HEK293 (cell line): ENCODE data around the gene SLC7A9.

Experiments used
- CTCF ChIA-PET: fragments of 350-600 bp; formaldehyde crosslinking; extraction: SDS; loops from one replicate; lab custom pipeline; 2021; ENCODE audit warnings: antibody characterized with exemption; lab: Yijun Ruan, JAX
- POLR2A ChIA-PET: fragments of 300-600 bp; formaldehyde crosslinking; extraction: SDS; loops from one replicate; lab custom pipeline; 2020; ENCODE audit warnings: antibody characterized with exemption, inconsistent platforms; lab: Yijun Ruan, JAX
- H3K27ac ChIP-seq: fragments of 200-500 bp; sonication (Bioruptor generic); 2 replicates; pipeline ENCODE4 v1.5.1; 2014; ENCODE audit warnings: low read depth, low read length, control low read depth, inconsistent platforms; ENCODE audit errors: extremely low read depth
- H3K36me3 ChIP-seq, 2 experiments: fragments of 200-500 bp in 1 of 2; sonication (Bioruptor generic) in 1 of 2; 1 replicate in 1 of 2; 2 replicates in 1 of 2; pipeline ENCODE4 v1.5.1; 2014 to 2017; ENCODE audit warnings: inconsistent platforms in 2 of 2, low read length in 2 of 2; ENCODE audit not compliant: control insufficient read depth in 2 of 2, insufficient read depth in 1 of 2
- H3K4me1 ChIP-seq: fragments of 200-500 bp; sonication (Bioruptor generic); 2 replicates; pipeline ENCODE4 v1.5.1; 2014; ENCODE audit warnings: mild to moderate bottlenecking, low read length, inconsistent platforms; ENCODE audit not compliant: control insufficient read depth, insufficient read depth
- H3K4me3 ChIP-seq: 2 replicates; pipeline ENCODE4 v1.5.1; 2011; ENCODE audit warnings: low read depth, mild to moderate bottlenecking, control low read depth, low read length, moderate library complexity
- H3K9me3 ChIP-seq: fragments of 200-500 bp; sonication (Bioruptor generic); 2 replicates; pipeline ENCODE4 v1.5.1; 2014; ENCODE audit warnings: low read depth, low read length, inconsistent platforms; ENCODE audit not compliant: control insufficient read depth, insufficient read depth
- HOXA7 ChIP-seq: sonication (generic); formaldehyde crosslinking; IDR thresholded peaks from 2 replicates; pipeline ENCODE4 v1.8.1; 2022; ENCODE audit warnings: missing genetic modification reagents, borderline replicate concordance
- KLF8 ChIP-seq: fragments of 450-650 bp; formaldehyde crosslinking; IDR thresholded peaks from 2 replicates; pipeline ENCODE4 v1.5.1; 2016; ENCODE audit warnings: missing biosample characterization, missing genetic modification characterization
- SCRT2 ChIP-seq: fragments of 450-650 bp; formaldehyde crosslinking; IDR thresholded peaks from 2 replicates; pipeline ENCODE4 v1.5.1; 2016; ENCODE audit warnings: missing biosample characterization, missing genetic modification characterization
- ZBTB17 ChIP-seq: fragments of 450-650 bp; formaldehyde crosslinking; IDR thresholded peaks from 2 replicates; pipeline ENCODE4 v1.5.1; 2016; ENCODE audit warnings: missing biosample characterization, missing genetic modification characterization
- ZBTB8A ChIP-seq: fragments of 450-650 bp; formaldehyde crosslinking; IDR thresholded peaks from 2 replicates; pipeline ENCODE4 v1.5.1; 2016; ENCODE audit warnings: missing biosample characterization, missing genetic modification characterization
- ZNF2 ChIP-seq: fragments of 450-650 bp; formaldehyde crosslinking; IDR thresholded peaks from 2 replicates; pipeline ENCODE4 v1.5.1; 2016; ENCODE audit warnings: missing biosample characterization, missing genetic modification characterization
- ZNF214 ChIP-seq: fragments of 450-650 bp; formaldehyde crosslinking; IDR thresholded peaks from 2 replicates; pipeline ENCODE4 v1.5.1; 2017; ENCODE audit warnings: missing biosample characterization, mild to moderate bottlenecking, missing genetic modification characterization, borderline replicate concordance
- ZNF560 ChIP-seq: fragments of 450-650 bp; formaldehyde crosslinking; IDR thresholded peaks from 2 replicates; pipeline ENCODE4 v1.5.1; 2017; ENCODE audit warnings: missing biosample characterization, missing genetic modification characterization, borderline replicate concordance
- ZNF580 ChIP-seq: fragments of 450-650 bp; formaldehyde crosslinking; IDR thresholded peaks from 2 replicates; pipeline ENCODE4 v1.5.1; 2016; ENCODE audit warnings: missing biosample characterization, missing genetic modification characterization
- ZNF596 ChIP-seq: fragments of 450-650 bp; IDR thresholded peaks from 2 replicates; pipeline ENCODE4 v1.5.0; 2018; ENCODE audit warnings: missing biosample characterization, mild to moderate bottlenecking, missing genetic modification characterization, moderate library complexity
- ZNF610 ChIP-seq: fragments of 450-650 bp; formaldehyde crosslinking; IDR thresholded peaks from 2 replicates; pipeline ENCODE4 v1.5.1; 2016; ENCODE audit warnings: missing biosample characterization, missing genetic modification characterization, borderline replicate concordance
- ZNF776 ChIP-seq: fragments of 450-650 bp; formaldehyde crosslinking; IDR thresholded peaks from 2 replicates; pipeline ENCODE4 v1.5.0; 2017; ENCODE audit warnings: missing biosample characterization, missing genetic modification characterization, borderline replicate concordance
- TF ChIP-seq, protein P1 (sequence below): fragments of 450-650 bp; formaldehyde crosslinking; IDR thresholded peaks from 2 replicates; pipeline ENCODE4 v1.5.1; 2016; ENCODE audit warnings: missing biosample characterization, missing genetic modification characterization
- TF ChIP-seq, protein P2 (sequence below): fragments of 450-650 bp; formaldehyde crosslinking; optimal IDR thresholded peaks from 2 replicates; pipeline ENCODE3; 2016; ENCODE audit warnings: missing biosample characterization, mild to moderate bottlenecking, missing genetic modification characterization
- TF ChIP-seq, protein P3 (sequence below): fragments of 450-650 bp; formaldehyde crosslinking; IDR thresholded peaks from 2 replicates; pipeline ENCODE4 v1.5.1; 2017; ENCODE audit warnings: missing biosample characterization, missing genetic modification characterization

The SLC7A9 gene

GRCh38 chr19:32911467-32911866, 41.9 kb upstream of the SLC7A9 start:
- peaks cover 3% of the 10 kb centered on the region; the same call in 1 of the 2 replicates for H3K9me3 ChIP-seq
- H3K36me3 ChIP-seq: peaks cover 19 to 64% of the 10 kb centered on the region in 2 experiments
- H3K27ac ChIP-seq: no peak overlapping the region
- H3K4me1 ChIP-seq: no peaks in the 10 kb centered on the region
- no peak overlapping the region for H3K4me3 ChIP-seq
- CTCF ChIA-PET: interaction anchor here (0.6 to 1.1 kb wide), 3 partner anchors 14 to 311 kb away, joined by 3 to 5 read pairs (median 3); no protein-coding TSS in a partner anchor
- TF ChIP-seq ZNF610 (tag by site-specific recombination) (no peak), ZBTB17 (tag by site-specific recombination) (no peak), ZBTB8A (tag by site-specific recombination) (no peak)
- TF ChIP-seq, protein P1, sequence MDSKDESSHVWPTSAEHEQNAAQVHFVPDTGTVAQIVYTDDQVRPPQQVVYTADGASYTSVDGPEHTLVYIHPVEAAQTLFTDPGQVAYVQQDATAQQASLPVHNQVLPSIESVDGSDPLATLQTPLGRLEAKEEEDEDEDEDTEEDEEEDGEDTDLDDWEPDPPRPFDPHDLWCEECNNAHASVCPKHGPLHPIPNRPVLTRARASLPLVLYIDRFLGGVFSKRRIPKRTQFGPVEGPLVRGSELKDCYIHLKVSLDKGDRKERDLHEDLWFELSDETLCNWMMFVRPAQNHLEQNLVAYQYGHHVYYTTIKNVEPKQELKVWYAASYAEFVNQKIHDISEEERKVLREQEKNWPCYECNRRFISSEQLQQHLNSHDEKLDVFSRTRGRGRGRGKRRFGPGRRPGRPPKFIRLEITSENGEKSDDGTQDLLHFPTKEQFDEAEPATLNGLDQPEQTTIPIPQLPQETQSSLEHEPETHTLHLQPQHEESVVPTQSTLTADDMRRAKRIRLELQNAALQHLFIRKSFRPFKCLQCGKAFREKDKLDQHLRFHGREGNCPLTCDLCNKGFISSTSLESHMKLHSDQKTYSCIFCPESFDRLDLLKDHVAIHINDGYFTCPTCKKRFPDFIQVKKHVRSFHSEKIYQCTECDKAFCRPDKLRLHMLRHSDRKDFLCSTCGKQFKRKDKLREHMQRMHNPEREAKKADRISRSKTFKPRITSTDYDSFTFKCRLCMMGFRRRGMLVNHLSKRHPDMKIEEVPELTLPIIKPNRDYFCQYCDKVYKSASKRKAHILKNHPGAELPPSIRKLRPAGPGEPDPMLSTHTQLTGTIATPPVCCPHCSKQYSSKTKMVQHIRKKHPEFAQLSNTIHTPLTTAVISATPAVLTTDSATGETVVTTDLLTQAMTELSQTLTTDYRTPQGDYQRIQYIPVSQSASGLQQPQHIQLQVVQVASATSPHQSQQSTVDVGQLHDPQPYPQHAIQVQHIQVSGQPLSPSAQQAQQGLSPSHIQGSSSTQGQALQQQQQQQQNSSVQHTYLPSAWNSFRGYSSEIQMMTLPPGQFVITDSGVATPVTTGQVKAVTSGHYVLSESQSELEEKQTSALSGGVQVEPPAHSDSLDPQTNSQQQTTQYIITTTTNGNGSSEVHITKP (tag by site-specific recombination): peak; percentile 57
- POLR2A ChIA-PET: no interaction called here

- no peak overlapping the region for H3K4me3 ChIP-seq
- TF ChIP-seq KLF8 (tag by site-specific recombination) (no peak), HOXA7 (CRISPR knock-in tag) (no peak), ZNF214 (no peak), ZNF560 (tag by site-specific recombination) (no peak)
- TF ChIP-seq, protein P2, sequence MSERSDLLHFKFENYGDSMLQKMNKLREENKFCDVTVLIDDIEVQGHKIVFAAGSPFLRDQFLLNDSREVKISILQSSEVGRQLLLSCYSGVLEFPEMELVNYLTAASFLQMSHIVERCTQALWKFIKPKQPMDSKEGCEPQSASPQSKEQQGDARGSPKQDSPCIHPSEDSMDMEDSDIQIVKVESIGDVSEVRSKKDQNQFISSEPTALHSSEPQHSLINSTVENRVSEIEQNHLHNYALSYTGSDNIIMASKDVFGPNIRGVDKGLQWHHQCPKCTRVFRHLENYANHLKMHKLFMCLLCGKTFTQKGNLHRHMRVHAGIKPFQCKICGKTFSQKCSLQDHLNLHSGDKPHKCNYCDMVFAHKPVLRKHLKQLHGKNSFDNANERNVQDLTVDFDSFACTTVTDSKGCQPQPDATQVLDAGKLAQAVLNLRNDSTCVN (tag by site-specific recombination): no peak
- H3K4me1 ChIP-seq: no peaks in the 10 kb centered on the region
- ChIA-PET POLR2A (no interaction called here), CTCF (interaction anchor here (0.6 to 1.1 kb wide), 3 partner anchors 14 to 310 kb away, joined by 3 to 5 read pairs (median 3); no protein-coding TSS in a partner anchor)
- peaks cover 21 to 66% of the 10 kb centered on the region in 2 experiments for H3K36me3 ChIP-seq
- no peak overlapping the region for H3K27ac ChIP-seq
- H3K9me3 ChIP-seq: peaks cover 3% of the 10 kb centered on the region
Measured at GRCh38 chr19:32910874-32911273, 41.3 kb upstream of the SLC7A9 start.

GRCh38 chr19:32910094-32910493, 40.5 kb upstream of the SLC7A9 start:
- no peak overlapping the region for H3K27ac ChIP-seq
- H3K4me1 ChIP-seq: no peaks in the 10 kb centered on the region
- peaks cover 3% of the 10 kb centered on the region for H3K9me3 ChIP-seq
- no peak overlapping the region for H3K4me3 ChIP-seq
- ChIA-PET POLR2A (no interaction called here), CTCF (interaction anchor here (1.1 kb wide), 1 partner anchor 12 kb away, joined by 3 read pairs; no protein-coding TSS in a partner anchor)
- TF ChIP-seq ZNF596 (tag by site-specific recombination): peak; percentile 97
- no peak for TF ChIP-seq SCRT2 (tag by site-specific recombination)
- peaks cover 22 to 66% of the 10 kb centered on the region in 2 experiments for H3K36me3 ChIP-seq

- ChIA-PET CTCF (interaction anchor here (0.5 to 1.1 kb wide), 3 partner anchors 9 to 219 kb away, joined by 3 read pairs; no protein-coding TSS in a partner anchor), POLR2A (no interaction called here)
- H3K36me3 ChIP-seq: peaks cover 18 to 60% of the 10 kb centered on the region in 2 experiments
- peaks cover 3% of the 10 kb centered on the region for H3K9me3 ChIP-seq
- H3K4me3 ChIP-seq: no peak overlapping the region
- no peaks in the 10 kb centered on the region for H3K4me1 ChIP-seq
- no peak overlapping the region for H3K27ac ChIP-seq
- TF ChIP-seq ZNF214 (no peak), ZNF2 (tag by site-specific recombination) (no peak), ZNF776 (tag by site-specific recombination) (no peak), ZNF580 (tag by site-specific recombination) (no peak)
- TF ChIP-seq, protein P3, sequence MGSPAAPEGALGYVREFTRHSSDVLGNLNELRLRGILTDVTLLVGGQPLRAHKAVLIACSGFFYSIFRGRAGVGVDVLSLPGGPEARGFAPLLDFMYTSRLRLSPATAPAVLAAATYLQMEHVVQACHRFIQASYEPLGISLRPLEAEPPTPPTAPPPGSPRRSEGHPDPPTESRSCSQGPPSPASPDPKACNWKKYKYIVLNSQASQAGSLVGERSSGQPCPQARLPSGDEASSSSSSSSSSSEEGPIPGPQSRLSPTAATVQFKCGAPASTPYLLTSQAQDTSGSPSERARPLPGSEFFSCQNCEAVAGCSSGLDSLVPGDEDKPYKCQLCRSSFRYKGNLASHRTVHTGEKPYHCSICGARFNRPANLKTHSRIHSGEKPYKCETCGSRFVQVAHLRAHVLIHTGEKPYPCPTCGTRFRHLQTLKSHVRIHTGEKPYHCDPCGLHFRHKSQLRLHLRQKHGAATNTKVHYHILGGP (tag by site-specific recombination): no peak
Measured at GRCh38 chr19:32909257-32909656, 39.7 kb upstream of the SLC7A9 start.
